ENCODE measurements around the gene SMG7. TPM values are rescaled to one million over a fixed set of nuclear protein-coding genes. Genes with fewer than 3 reads are reported as not detected.

SMG7 gene
- total RNA-seq, 1 donor from 2014 or later = 70.0 TPM

DNA sequence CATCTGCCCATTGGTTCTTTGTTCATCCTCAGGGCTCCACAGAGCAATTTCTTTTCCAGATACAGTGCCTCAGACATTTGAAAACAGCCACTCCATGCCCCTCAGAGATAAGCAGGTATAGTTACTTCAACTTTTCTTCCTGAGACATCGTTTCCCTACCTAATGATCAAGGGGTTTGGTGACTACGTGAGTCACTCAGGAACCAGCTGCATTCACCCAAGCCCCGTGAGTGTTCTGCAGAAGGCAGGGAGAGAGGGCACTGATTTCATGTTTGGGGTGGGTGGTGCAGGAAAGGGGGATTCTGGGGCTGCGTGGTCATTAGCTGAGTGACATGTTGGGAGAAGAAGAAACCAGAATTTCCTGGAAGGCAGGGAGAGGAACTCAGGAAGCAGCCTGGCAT, 93.0 kb downstream of the SMG7 start:
- no peak for DNase-seq (ENCODE audit: low spot score)

DNA sequence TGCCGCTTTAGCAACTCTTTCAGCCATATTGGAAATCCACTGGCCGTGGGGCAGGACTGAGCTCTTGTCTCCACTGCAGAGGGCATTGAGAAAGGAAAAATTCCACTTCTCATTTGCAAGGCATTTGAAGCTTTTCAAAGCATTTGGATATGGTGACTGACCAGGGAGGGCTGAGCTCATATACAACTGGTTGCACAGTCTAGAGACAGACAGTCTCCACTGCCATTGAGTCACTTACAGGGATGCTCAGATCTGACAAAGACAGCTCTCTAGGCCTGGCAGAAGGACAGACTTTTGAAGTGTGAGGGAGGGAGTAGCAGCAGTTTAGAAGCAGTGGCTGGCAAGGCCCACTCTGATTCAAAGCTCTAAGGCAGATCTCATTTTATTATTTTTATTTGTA, 93.7 kb downstream of the SMG7 start:
- no peak for DNase-seq (ENCODE audit: low spot score)

DNA sequence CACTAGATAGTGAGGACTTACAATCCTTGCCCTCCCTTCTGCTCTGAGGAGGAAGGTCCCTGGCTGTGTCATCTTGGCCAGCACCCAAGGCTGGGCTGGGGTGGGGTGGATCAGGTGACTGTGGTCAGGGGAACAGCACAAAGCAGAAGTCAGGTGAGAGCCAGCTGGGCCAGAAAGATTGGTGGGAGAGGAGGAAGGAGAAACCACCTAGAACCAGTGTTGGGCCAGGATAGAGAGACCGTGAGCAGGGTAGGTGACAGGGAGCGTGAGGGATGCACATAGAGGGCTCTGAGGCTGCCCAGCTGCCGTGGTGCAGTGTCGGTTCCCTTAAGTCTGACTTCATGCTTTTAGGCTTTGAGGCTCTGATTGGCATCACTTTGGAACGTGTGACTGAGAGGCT, 95.3 kb downstream of the SMG7 start:
- peak; percentile 71 for DNase-seq (ENCODE audit: low spot score)

DNA sequence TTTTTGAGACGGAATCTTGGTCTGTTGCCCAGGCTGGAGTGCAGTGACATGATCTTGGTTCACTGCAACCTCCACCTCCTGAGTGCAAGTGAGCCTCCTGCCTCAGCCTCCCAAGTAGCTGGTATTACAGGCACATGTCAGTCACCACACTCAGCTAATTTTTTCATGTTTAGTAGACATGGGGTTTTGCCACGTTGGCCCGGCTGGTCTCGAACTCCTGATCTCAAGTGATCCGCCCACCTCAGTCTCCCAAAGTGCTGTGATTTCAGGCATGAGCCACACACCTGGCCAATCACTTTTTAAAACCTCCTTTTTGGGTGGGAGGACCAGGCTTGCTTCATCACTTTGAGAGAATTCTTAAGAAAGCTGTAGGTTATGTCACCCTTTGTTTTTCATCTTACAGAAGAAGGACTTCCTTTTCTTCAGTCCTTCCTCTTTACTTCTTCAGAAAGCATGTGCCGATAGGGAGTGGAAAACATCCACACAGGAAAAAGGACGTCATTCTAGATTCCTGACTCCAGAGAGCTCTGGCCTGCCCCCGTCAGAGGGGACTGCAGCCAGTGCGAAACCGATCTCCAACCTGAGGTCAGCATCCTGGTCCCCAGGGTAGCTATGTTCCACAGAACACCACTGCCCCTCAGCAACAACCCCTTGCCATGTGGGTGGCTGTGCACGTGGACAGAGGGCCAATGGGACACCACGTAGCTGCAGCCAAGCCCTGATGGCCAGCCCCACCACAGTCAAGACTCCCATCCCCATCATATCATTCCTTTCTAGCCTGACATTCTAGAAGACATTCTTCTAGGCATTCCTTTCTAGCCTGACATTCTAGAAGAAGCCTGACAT, 96.1 kb downstream of the SMG7 start:
- DNase-seq (ENCODE audit: low spot score) = peak; percentile 29

DNA sequence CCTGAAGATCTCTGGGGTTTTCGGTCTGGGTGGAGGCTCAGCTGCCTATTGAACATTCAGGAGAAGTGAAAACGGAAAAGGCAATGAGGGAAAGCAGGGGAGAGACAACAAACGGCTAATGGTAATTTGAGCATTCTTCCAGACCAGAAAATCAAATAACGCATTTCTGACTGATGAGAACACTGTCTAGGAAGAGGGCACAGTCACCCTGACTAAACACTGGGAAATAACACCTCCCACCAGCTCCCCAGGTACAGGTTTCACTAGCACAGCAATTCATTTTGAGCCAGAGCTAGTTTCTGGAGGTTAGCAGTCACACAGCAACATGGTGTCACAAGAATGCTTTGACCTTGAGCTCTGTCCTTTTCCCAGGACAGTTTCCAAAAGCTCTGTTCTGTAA, 96.8 kb downstream of the SMG7 start:
- DNase-seq (ENCODE audit: low spot score) = no peak

DNA sequence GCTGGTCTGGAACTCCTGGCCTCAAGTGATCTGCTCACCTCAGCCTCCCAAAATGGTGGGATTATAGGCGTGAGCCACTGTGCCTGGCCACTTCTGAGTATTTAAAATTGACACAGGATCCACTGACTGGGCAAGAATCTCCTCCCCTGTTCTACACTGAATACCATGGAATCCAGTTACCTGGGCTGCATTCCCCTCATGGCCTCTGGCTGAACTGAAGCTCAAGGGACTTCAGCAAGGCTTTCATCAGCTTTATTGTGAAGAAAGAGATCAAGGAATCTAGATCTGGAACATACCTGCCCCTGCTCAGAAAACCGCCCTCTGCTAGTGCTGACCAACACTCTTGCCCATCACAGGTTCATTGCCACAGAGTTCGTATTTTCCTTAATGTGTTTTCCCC, 97.5 kb downstream of the SMG7 start:
- no peak for DNase-seq (ENCODE audit: low spot score)

DNA sequence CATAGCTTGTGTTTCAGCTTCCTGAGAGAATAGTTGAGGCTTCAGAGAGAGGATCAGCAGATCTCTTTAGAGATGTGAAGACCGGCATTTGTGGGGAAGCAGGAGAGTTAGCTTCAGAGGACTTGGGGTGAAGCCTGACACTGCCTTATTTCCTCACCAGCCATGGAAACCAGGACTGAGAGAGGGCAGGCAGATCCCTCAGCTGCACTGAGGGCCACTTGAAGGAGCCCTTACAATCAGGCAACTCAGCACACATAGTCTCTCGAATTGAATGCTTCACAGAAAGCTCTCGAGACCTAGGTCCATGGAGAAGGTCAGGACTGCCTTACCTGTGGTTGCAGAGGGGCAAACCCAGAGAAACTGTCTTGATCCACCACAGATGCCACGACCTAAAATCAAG, 98.2 kb downstream of the SMG7 start:
- DNase-seq (ENCODE audit: low spot score) = no peak

DNA sequence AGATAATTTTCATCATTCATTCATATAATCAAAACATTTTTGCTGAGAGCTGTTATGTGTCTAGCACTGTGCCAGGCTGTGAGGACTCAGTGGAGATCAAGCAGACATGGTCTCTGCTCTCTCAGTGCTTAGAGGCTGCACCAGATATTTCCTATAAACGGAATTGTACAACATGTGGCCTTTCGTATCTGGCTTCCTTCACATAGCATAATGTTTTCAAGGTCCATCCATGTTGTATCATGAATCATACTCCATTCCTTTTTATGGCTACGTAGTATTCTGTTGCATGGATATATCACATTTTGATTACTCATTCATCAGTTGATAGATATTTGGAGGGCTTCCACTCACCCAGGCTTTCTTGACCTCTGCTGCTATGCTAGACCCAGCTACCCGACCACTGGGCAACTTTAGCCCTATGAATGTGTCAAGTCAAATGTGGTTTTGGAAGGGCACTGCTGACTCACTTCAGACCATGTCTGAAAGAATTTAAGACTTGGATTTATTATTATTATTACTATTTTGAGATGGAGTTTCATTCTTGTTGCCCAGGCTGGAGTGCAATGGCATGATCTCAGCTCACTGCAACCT, 99.5 kb downstream of the SMG7 start:
- DNase-seq (ENCODE audit: low spot score) = no peak

DNA sequence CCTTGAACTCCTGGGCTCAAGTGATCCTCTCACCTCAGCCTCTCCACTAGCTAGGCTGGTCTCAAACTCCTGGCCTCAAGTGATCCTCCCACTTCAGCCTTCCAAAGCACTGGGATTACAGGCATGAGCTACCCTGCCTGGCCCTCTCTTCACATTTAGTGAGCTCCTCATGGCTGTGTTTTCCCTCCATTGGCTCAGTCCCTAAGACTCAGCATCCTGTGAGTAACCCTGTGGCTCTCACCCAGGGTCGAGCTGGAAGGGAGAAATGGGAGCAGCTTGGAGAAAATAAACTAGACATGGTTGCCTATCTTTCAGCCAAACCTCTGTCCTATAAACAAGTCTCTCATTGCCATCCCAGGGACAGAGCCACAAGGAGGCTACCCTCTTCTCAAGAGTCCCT, 100.4 kb downstream of the SMG7 start:
- no peak for DNase-seq (ENCODE audit: low spot score)

DNA sequence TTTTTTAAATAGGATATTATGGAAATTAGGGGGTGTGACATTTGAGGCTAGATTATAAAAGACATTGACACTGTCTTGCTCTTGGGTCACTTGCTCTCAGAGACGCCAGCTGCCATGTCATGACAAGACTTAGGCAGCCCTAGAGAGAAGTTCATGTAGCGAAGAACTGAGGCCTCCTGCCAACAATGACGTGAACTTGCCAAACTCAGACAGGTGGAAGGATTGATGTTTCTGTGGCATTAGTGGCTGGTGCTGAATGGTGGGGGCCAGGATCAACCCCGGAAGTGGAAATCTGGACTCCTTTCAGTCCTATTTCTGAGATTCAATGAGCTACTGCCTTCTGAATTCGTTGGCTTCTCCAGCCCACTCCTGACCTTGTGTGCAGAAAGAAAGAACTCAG, 103.3 kb downstream of the SMG7 start:
- no peak for DNase-seq (ENCODE audit: low spot score)

DNA sequence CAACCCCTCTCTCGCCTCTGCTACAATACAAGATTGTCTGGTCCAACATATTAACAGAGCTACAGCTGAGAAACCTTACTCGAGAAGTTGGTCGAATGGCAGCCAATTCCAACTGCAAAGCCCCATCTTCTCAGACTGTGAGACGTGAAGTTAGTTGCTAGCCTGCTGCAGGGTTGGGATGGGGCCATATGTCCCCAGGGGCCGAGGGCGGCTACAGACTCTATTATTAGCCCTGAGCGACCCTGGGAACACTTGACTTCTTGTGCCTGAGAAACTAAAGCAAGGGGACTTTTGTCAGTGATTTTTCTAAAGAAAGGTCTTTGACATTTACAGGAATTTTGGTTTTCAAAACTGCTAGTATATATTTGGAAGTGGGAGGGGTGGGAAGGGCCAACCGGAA, 104.2 kb downstream of the SMG7 start:
- no peak for DNase-seq (ENCODE audit: low spot score)

DNA sequence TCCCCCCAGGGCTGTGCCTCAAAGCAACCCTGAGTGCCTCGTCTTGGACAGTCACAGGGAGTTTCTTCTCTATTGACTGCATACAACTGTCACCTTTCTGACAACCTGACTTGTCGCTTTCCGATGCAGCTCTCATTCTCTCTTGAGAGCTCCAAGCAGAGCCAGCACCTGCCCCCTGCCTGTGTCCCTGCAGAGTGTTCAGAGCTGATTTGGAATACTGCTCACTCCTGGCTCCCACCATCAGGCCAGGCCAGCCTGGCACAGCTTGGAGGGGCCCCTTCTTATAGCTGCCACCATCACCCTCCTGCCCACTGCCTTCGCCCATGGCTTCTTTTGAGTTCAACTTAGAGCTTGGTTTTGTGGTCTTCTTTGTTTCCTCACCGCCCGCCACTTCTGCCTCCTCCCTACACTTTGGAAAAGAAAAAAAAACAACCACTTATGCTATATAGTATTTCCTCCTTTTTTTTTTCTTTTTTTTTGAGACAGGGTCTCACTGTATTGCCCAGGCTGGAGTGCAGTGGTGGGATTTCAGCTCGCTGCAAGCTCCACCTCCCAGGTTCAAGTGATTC, 105.7 kb downstream of the SMG7 start:
- DNase-seq (ENCODE audit: low spot score) = no peak

DNA sequence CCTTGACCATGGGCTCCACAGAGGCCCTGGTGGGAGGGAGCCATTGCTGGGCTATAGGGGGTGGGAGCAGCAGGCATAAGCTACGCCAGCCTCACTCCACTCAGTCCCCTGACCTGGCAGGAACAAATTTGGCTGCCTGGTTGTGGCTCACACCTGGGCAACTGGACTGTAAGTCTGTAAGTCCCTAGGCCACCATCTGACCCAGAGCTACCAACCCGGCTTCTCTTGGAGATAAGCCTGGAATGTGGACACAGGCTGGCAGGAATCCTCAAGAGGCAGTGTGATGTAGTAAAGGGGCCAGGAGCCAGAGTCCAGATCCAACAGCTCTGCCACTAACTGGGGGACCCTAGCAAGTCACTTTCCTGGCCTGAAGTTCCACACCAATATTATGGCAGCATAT, 106.6 kb downstream of the SMG7 start:
- no peak for DNase-seq (ENCODE audit: low spot score)

DNA sequence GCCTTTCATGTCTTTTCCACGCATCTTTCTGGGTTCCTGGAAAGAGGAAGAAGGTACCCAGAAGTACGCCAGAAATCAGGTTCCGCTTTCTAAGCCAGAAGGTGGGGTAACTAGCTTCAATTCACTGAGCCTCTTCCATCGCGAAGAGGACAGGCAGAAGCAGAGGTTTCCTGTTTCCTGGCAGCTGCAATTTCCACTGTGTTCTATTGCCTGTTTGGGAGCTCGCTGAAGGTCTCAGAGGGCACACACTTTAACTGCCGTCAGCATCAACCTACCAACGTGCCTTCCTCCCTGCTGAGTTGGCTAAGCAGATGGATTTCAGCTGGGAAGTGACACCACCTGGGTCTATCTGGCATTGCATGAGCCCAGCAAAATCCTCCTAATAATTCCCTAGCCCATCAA, 108.0 kb downstream of the SMG7 start:
- peak; percentile 26 for DNase-seq (ENCODE audit: low spot score)

DNA sequence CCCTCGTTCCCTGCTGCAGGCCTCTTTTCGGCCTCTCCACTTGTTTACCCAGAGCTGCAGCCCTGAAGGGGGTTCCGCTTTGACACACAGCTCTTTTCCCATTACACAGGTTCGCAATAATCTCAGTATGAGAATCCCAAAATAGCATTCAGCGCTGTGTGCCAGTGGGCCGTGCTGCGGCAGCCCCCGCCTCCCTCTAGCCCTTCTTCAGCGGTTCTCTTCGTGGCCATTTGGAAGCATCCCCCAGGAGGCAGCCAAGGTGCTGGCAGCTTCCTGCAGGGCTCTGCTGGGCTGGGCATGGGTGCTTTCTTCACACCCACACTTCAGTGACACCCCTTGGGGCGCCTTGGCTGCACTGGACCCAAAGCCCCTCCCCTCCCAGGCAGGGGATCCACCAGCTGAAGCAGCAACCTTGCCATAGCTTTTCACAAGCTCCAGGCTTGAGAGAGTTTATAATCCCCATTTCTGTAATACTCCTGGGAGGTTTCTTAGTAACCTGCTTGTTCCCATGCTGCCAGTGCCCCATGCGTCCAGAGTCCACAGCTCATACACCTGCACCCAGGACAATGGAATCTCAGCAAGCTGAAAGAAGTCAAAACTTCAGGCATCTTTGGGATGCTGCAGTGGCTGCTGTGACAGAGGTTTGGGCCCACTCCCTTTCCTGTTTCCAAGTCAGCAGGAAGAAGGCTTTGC, 109.9 kb downstream of the SMG7 start:
- DNase-seq (ENCODE audit: low spot score) = no peak

DNA sequence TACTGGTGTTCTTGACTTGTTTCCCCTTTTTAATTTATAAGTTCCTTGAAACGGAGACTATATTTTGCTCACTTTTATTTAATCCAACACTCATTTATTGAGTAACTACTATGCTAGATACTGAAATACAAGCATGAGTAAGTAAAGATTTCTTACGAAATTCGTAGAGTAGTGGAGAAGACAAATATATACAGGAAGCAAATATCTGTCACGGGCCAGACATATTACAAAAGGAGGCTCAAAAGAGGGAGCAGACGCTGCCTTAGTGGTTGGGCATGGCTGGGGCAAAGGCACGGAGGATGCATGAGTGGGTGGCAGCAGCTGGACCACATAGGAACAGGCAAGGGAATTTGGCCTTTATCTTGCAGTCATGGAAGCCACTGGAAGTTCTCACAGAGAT, 111.2 kb downstream of the SMG7 start:
- DNase-seq (ENCODE audit: low spot score) = no peak

DNA sequence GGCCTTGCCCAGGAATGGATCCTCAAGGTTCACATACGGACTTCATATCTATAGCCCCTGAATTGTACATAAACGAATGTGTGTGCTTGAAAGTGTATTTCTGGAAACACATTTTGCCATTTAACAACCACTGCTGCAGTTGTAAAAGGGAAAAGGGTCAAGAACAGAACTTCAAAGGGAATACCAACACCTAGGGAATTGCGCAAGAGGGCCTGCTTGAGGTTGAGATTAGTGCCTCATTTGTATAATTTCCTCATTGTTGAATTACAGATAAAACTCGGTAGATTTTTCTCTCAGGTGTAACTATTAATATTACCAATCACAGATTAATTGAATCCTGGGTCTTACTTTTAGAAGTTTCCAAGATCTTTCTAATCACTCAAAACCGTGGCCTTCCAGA, 111.8 kb downstream of the SMG7 start:
- no peak for DNase-seq (ENCODE audit: low spot score)

DNA sequence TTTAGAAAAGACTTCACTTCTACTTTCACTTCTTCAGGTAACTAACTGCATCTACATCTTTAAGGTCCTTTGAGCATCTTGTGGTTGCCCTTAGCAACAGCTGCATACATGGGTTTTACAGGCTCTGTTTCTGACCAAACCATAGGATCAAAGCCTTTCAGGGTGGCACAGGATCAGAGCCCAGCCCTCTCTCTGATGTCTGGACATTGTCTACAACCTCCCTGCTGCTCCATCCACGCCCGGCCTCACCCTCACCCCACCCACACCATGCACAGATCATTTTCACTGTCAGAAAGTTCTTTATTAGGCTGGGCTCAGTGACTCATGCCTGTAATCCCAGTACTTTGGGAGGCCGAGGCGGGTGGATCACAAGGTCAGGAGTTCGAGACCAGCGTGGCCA, 112.7 kb downstream of the SMG7 start:
- DNase-seq (ENCODE audit: low spot score) = no peak

DNA sequence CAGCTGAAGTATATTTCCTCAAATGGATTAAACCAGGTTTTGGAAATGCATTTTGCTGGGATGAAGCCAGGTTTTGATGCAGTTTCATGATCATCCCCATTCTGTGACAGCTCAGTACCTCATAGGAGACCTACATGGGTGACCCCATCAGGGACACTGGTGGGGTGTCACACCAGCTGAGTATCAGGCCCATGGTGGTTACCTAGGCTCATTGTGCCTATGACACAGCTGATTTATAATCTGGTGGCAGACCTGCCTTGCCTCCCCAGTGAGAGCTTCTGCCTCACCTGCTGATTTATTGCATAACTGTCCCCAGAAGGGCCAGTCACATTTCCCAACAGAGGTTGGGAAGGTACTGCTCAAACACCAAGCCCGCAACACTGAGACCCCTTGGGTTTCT, 114.2 kb downstream of the SMG7 start:
- no peak for DNase-seq (ENCODE audit: low spot score)

DNA sequence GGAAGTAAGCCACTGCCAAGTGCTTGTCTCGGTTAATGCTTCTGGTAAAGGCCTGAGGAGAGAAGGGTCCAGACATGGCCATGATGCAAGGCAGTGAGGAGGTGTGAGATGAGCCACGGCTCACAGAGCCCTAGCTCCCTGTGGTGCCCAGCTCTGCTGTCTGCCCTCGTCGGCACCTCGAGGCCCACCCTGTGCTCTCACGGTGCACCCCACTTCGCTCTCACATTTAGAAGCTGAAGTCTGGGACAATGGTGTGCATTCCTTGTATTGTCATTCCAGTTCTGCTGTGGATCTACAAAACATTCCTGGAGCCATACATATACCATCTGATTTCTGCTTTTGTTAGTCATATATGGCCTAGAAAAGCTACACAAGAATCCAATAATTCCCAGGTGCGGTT, 114.6 kb downstream of the SMG7 start:
- no peak for DNase-seq (ENCODE audit: low spot score)

DNA sequence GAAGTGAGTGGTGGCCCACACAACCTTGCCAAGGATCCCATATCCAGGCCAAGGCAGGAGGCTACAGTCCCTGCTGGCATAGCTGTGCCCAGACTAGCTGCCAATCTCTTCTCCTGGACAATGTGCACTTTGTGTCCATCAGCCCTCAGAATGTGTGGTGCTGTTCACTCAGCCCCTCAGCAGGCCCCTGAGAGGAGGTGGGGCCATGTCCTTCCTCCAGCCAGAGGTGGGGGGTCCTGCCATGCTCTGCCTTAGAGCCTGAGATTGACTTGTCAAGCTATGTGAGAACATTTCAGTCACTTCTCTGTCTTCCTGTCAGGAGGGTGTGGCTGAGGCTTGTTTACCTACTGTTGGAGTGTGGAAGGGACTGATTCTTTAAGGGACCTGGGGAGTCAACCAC, 116.5 kb downstream of the SMG7 start:
- no peak for DNase-seq (ENCODE audit: low spot score)

DNA sequence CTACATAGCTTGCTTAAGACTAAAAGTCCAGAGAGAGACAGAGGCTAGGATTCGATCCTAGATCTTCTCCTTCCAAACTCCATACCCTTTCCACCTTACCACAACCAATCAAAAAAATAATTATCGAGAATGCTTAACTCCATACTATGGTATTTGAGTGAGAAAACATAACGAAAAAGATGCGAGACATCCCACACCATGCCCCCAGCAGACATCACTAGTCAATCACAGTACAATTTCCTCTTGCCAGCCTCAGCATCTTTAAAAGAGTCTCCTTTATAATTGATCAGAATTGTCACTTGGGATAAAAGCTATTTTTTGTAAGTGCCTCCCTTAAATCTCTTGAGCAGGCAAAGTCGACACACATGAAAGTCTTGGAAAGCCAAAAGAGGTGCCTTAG, 117.1 kb downstream of the SMG7 start:
- DNase-seq (ENCODE audit: low spot score) = no peak

DNA sequence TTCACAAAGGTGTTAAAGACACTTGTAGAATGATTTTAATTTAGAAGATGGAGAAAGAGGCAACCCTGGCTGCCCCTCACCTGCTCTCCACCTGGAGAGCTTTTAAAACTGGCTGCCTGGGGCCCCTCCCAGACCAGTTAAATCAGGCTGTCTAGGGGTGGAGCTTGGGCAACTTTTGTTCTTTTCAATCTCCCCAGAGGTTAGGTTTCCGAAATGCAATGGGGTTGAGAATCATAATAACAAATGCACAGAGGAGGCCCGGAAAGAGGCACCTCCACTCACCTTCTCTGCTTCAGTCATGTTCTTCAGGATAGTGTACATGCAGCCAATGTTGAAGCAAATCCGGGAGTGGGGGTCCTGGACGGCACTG, 117.6 kb downstream of the SMG7 start:
- no peak for DNase-seq (ENCODE audit: low spot score)
